ENCODE measurements around the gene SDS. TPM values are rescaled to one million over a fixed set of nuclear protein-coding genes. Genes with fewer than 3 reads are reported as not detected.

Gene SDS
- polyA plus RNA-seq, 3 donors: 0.89 to 2.3 (median 1.1) TPM

DNA sequence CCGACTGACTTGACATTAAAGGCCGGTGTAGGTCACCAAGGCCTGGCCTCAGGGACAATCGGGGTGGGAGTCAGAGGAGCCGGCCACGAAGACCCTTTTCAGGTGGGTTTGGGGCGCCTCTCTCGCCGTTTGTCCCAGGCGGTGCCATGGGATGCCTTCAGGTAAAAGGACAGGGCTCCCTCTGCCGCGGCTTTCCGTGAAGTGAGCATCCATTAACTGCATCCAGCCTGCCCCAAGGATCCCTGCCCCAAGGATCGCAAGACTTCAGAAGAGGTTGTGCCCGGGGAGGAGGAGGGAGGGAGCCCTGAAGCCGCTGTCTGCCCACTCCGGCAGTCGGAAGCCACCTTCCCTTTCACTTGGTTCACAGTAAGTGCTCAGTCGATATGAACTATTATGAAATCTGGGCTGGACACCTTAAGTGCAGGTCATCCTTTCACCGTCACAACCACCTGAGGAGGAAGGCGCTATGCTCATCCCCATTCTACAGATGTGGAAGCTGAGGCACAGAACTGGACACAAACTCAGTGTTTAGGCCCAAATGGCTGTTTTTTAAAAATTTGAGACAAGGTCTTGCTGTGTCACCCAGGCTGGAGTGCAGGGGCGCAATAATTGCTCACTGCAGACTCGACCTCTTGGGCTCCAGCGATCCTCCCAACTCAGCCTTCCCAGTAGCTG, 964 bp downstream of the SDS start:
- no peak for DNase-seq
- peak overlapping the region in 1 of 2 donors; percentile 47 for H3K4me3 Mint-ChIP-seq
- intact Hi-C loops (cut with micrococcal nuclease): no loop called here
- H4K20me1 ChIP-seq (ENCODE audit: insufficient read depth, low read length): no peaks in the 10 kb centered on the region
- peaks cover 32 to 37% of the 10 kb centered on the region in 2 donors for H3K4me1 ChIP-seq (ENCODE audit: control insufficient read depth in 1 of 2, insufficient read depth in 2 of 2, low read length in 2 of 2)
- no peaks in the 10 kb centered on the region for H3K36me3 ChIP-seq (replicated peaks in 1 of 2; ENCODE audit: control insufficient read depth in 1 of 2, insufficient read depth in 2 of 2, low read length in 2 of 2)
- H3K4me1 Mint-ChIP-seq: peaks cover 30% of the 10 kb centered on the region
- no peak overlapping the region for H3K4me3 ChIP-seq (replicated peaks in 1 of 3; ENCODE audit: low read depth in 2 of 3, low read length in 3 of 3)
- no peak overlapping the region for H2AFZ ChIP-seq (ENCODE audit: insufficient read depth, low read depth, low read length, poor library complexity, severe bottlenecking)
- H3K79me2 ChIP-seq (ENCODE audit: insufficient read depth, low read length): no peaks in the 10 kb centered on the region
- H3K9me3 ChIP-seq (replicated peaks in 1 of 2; ENCODE audit: control insufficient read depth in 1 of 2, insufficient read depth in 1 of 2, low read length in 2 of 2): no peaks in the 10 kb centered on the region
- no peaks in the 10 kb centered on the region for H3K36me3 Mint-ChIP-seq
- no peak overlapping the region for H3K9ac ChIP-seq (ENCODE audit: insufficient read depth, low read length, poor library complexity, severe bottlenecking)
- no peaks in the 10 kb centered on the region for H3K27me3 ChIP-seq (ENCODE audit: control insufficient read depth in 2 of 2, insufficient read depth in 2 of 2, low read length in 2 of 2)
- WGBS (ENCODE audit: insufficient coverage): 88% methylated on average over 19 of the region's 23 CpGs
- TF ChIP-seq, protein P1, sequence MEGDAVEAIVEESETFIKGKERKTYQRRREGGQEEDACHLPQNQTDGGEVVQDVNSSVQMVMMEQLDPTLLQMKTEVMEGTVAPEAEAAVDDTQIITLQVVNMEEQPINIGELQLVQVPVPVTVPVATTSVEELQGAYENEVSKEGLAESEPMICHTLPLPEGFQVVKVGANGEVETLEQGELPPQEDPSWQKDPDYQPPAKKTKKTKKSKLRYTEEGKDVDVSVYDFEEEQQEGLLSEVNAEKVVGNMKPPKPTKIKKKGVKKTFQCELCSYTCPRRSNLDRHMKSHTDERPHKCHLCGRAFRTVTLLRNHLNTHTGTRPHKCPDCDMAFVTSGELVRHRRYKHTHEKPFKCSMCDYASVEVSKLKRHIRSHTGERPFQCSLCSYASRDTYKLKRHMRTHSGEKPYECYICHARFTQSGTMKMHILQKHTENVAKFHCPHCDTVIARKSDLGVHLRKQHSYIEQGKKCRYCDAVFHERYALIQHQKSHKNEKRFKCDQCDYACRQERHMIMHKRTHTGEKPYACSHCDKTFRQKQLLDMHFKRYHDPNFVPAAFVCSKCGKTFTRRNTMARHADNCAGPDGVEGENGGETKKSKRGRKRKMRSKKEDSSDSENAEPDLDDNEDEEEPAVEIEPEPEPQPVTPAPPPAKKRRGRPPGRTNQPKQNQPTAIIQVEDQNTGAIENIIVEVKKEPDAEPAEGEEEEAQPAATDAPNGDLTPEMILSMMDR (IDR thresholded peaks at IDR 0.05): no peak
- peaks cover 3 to 6% (median 4%) of the 10 kb centered on the region in 3 donors for H3K27me3 Mint-ChIP-seq (ENCODE audit: low read depth in 3 of 3)
- no peak overlapping the region for H3K27ac Mint-ChIP-seq
- H3K27ac ChIP-seq (ENCODE audit: low read depth in 1 of 2, low read length in 2 of 2): no peak overlapping the region
- no peak overlapping the region for H3K4me2 ChIP-seq (replicated peaks; ENCODE audit: extremely low read depth, low read length, poor library complexity, severe bottlenecking)
- no peaks in the 10 kb centered on the region for H3K9me3 Mint-ChIP-seq

DNA sequence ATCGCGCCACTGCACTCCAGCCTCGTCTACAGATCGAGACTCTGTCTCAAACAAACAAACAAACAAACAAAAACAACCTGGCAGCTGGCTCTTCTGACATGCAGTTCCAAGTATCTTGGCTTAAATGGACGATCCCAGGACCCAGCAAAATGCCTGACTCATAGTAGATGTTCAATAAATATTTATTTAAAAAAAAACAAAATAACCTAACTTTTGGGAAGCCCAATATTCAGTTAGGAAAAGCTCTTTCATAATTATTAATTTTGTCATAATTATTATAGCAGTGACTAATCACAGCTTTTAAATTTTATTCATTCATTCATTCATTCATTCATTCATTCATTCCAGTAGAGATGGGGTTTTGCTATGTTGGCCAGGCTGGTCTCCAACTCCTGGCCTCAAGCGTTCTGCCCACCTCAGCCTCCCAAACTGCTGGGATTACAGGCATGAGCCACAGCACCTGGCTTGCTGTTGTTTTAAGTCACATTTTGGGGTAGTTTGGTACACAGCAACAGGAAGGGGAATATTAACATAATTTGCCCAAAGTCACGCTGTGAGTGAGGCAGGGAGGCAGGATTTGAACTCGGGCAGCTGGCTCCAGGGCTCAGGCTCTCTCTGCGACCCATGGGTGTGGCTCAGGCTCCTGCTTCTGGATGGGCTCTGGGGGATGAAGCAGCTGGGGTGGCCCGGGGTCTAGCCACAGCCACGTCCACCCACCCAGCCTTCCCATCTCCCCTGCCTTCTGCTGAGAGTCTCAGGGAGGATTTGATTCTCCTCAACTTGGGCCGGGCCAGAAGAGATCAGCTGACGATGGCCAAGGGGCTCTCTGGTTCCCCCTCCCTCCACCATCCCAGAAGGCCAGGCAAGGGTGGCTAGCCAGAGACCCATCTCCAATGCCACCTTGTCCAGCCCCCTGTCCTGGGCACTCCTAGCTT, 2.4 kb downstream of the SDS start:
- Histone ChIP-seq H3K27me3 (ENCODE audit: control insufficient read depth in 2 of 2, insufficient read depth in 2 of 2, low read length in 2 of 2) (no peaks in the 10 kb centered on the region), H3K9ac (ENCODE audit: insufficient read depth, low read length, poor library complexity, severe bottlenecking) (no peak overlapping the region), H3K79me2 (ENCODE audit: insufficient read depth, low read length) (no peaks in the 10 kb centered on the region), H3K36me3 (replicated peaks in 1 of 2; ENCODE audit: control insufficient read depth in 1 of 2, insufficient read depth in 2 of 2, low read length in 2 of 2) (no peaks in the 10 kb centered on the region), H3K4me1 (ENCODE audit: control insufficient read depth in 1 of 2, insufficient read depth in 2 of 2, low read length in 2 of 2) (peaks cover 31 to 32% of the 10 kb centered on the region in 2 donors), H4K20me1 (ENCODE audit: insufficient read depth, low read length) (no peaks in the 10 kb centered on the region), H2AFZ (ENCODE audit: insufficient read depth, low read depth, low read length, poor library complexity, severe bottlenecking) (no peak overlapping the region), H3K4me2 (replicated peaks; ENCODE audit: extremely low read depth, low read length, poor library complexity, severe bottlenecking) (no peak overlapping the region), H3K4me3 (replicated peaks in 1 of 3; ENCODE audit: low read depth in 2 of 3, low read length in 3 of 3) (no peak overlapping the region), H3K27ac (ENCODE audit: low read depth in 1 of 2, low read length in 2 of 2) (no peak overlapping the region), H3K9me3 (replicated peaks in 1 of 2; ENCODE audit: control insufficient read depth in 1 of 2, insufficient read depth in 1 of 2, low read length in 2 of 2) (no peaks in the 10 kb centered on the region)
- intact Hi-C loops (cut with micrococcal nuclease): no loop called here
- H3K4me1 Mint-ChIP-seq: peaks cover 25% of the 10 kb centered on the region
- H3K4me3 Mint-ChIP-seq: peak overlapping the region in 1 of 2 donors; percentile 31
- DNase-seq: no peak
- H3K27ac Mint-ChIP-seq: no peak overlapping the region
- TF ChIP-seq, protein P1 (IDR thresholded peaks at IDR 0.05): no peak
- no peaks in the 10 kb centered on the region for H3K9me3 Mint-ChIP-seq
- H3K36me3 Mint-ChIP-seq: no peaks in the 10 kb centered on the region
- 93% methylated on average over 5 of the region's 13 CpGs for WGBS (ENCODE audit: insufficient coverage)
- peaks cover 6 to 8% (median 7%) of the 10 kb centered on the region in 3 donors for H3K27me3 Mint-ChIP-seq (ENCODE audit: low read depth in 3 of 3)

Measured in CD14-positive monocyte (primary cell).